ENCODE results near the gene KRT24.

KRT24 gene

GRCh38 chr17:40694584-40694983 lies 9.0 kb downstream of the KRT24 start:
- DNase-seq (ENCODE audit: low read depth in 2 of 2) = no peak

DNA sequence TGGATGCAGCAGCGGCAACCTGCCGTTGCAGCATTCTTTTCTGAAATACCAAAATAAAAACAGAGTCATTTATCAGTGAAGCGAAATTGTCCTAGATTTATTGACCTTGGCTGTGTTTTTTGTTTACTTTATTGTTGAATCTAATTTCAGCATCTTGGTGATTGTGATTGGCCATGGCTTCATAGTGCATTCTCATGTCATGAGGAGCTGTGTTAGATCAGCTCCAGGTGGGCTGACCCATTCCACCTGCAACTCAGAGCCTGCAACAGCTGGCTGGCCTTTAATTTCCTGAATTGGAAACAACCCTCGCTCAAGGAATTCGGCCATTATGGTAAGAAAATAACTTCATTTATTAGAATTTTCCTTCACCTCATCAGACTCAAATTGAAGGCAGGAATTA lies 16.4 kb downstream of the KRT24 start:
- no peak for DNase-seq (ENCODE audit: low read depth in 2 of 2)

DNA sequence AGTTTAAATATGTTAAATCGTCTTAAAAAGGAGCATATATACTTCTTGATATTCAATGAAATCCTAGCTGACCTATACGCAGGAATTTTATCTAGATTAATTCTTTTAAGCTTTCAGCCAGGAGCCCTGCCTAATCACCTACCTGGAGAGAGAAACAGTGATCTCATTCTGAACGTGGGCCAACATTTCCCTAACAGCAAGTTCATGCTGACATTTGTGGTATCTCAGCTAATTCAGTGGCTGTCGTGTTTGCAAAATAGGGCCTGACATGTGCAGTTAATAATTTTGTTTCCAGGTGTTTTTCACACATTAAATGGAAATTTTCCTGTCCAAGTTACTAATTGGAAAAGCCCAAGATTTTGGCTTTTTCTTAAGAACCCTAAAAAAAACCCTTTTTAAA lies 17.4 kb downstream of the KRT24 start:
- no peak for DNase-seq (ENCODE audit: low read depth in 2 of 2)

GRCh38 chr17:40680998-40681397 lies 22.6 kb downstream of the KRT24 start:
- DNase-seq (ENCODE audit: low read depth in 2 of 2) = no peak

DNA sequence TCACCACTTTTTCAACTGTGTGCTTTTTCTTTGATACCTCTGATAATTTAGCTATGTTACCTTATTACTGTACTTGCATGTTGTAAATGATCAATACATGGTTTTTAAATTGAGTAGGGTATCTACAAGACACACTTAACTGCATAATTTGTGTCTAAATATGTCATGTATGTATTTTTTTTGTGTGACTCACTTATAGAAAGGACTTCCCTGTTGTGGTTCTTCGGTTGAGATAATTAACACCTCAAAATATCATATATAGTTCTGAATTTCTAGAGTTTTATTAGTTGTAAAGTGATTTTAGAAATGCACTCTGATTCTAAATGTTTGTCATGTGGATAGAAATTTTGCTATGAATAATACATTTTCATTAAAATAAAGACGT lies 24.0 kb downstream of the KRT24 start:
- DNase-seq (ENCODE audit: low read depth in 2 of 2) = no peak

GRCh38 chr17:40678902-40679522 lies 24.5 kb downstream of the KRT24 start:
- no peak for DNase-seq (ENCODE audit: low read depth in 2 of 2)

- no peak for DNase-seq (ENCODE audit: low read depth in 2 of 2)
Measured at GRCh38 chr17:40675905-40676304, 27.6 kb downstream of the KRT24 start.

DNA sequence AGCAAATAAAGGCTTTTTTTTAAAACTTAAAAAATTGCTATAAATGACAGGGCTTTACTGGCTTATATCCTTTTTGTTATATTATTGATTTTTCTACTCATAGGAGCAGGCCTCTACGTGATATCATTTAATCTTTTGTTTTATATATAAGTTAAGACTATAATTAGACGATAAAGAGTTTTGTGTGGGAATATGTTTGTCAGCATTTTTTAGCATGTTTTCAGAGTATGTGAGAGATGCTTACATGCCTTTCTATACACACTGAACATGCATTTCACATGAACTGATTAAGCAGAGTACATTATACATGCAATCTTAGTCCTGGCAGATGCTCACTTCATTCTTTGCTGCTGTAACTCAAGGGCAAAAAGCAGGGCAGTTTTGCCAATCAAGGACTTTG lies 30.9 kb downstream of the KRT24 start:
- no peak for DNase-seq (ENCODE audit: low read depth in 2 of 2)

GRCh38 chr17:40671282-40671681 lies 32.3 kb downstream of the KRT24 start:
- DNase-seq (ENCODE audit: low read depth in 2 of 2) = no peak

GRCh38 chr17:40666331-40666730 lies 37.2 kb downstream of the KRT24 start:
- no peak for DNase-seq (ENCODE audit: low read depth in 2 of 2)

DNA sequence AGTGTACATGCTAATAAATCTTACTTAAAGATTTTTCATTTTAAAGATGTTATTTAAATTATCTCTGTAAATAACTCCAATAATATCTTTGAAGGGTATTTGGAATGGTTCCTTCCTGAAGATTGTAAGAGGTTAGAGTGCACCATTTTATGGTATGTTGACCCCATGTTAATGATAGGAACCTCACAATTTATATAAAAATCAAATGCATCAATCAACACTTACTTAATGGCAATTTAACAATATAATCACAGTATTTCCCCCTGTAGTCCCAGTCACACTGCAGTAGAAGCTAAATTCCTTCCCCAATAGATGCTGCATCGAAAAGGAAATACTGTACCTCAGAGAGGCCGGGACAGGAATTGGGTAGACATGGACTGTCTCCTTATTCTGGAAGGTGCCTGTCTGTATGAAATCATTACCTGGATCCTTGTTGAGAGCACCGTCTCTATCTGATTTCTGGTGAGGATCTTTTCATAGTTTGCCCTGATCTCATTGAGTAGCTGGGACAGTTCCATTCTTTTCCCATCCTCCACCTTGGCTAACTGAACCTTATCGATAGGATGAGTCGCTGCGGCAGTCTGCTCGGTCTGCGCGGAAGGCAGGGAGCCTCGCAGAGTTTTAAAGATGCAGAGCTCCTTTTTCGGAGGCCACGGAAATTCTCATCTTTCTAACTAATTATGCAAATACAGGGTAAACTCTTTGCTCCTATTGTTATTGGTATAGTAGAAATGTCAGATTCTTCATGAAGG lies 38.8 kb downstream of the KRT24 start, which contains the start of gene KRT222:
KRT222 (minus strand) TSS at position 596 of the 752 bp plus-strand sequence; CDS start at position 518, 78 bp downstream.
- DNase-seq (ENCODE audit: low read depth in 2 of 2) = no peak

GRCh38 chr17:40663252-40663651 lies 40.3 kb downstream of the KRT24 start:
- DNase-seq (ENCODE audit: low read depth in 2 of 2) = no peak

GRCh38 chr17:40659911-40660310 lies 43.6 kb downstream of the KRT24 start:
- DNase-seq (ENCODE audit: low read depth in 2 of 2) = no peak

DNA sequence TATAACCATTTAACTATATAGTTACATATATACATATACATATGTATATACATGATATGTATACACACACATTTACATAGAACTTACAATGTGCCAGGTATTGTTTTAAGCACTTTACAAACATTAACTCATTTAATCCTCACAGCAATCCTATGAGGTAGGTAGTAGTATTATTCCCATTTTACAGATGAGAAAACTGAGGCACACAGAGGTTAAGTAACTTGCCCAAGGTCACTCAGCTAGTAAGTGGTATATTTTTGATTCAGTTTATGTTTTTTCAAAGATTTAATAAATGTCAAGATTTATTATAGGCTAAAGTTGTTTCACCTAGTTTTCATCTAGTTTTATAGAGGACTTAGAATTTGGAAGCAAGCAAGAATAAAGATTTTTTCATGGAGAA lies 45.2 kb downstream of the KRT24 start:
- DNase-seq (ENCODE audit: low read depth in 2 of 2) = no peak

DNA sequence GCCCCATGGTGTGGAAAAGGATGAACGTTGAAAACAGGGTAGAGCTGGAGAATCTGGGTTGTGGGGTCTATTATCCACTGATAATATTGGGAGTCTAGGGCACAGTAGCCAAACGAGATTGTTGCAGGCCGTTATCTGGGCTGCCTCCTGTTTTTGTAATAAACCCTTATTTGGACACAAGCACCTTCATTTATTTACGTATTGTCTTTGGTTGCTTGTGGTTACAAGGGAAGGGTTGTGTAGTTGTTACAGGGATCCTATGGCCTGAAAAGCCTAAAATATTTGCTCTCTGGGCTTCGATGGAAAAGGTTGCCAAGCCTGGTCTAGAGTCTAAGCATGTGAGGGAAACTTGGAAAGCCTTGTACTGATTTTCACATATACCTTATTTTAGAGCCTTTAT lies 51.6 kb downstream of the KRT24 start:
- no peak for DNase-seq (ENCODE audit: low read depth in 2 of 2)

DNA sequence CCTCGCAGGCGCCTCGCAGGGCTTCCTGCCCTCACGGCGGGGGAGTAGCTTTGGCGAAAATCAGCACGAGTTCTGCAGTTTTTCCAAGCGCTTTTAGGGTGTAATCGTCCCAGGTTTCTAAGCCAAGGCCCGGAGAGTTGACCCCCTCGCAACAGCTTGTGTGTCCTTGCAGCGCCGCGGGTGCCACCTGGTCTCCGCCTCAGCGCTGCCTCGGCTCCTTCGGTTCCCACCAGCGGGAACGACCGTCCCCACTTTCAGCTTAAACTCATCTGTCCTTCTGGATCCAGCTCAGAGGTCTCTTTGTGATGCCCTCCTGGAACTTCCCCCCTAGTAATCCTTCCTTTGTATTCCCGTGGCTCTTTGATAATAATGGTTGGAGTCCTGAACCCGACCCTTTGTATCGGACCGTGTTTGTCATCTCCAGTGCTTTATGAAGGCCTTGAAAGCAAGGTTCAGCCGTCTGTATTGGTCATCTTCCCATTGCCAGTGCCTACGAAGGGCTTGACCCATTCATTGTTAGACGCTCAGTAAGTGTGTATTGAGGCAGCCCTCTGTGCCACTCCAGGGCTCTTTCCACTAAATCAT lies 55.1 kb downstream of the KRT24 start:
- DNase-seq (ENCODE audit: low read depth in 2 of 2) = no peak

Measured in stimulated activated CD4-positive, alpha-beta T cell treated with anti-CD3 and anti-CD28 coated beads, Interleukin-4, amount 100 ng/mL, for 48 hours (primary cell).